CD8-positive, alpha-beta memory T cell (primary cell): ENCODE results near the gene SSR1. TPM values are rescaled to one million over a fixed set of nuclear protein-coding genes. Genes with fewer than 3 reads are reported as not detected.
"Not testable (repeated sequence)": the region's sequence is repeated elsewhere in the genome, so short reads cannot be mapped to it uniquely, and the experiment has no call there.

Experiments
- CTCF ChIA-PET: fragments of 350-600 bp; sonication (Branson Sonifier 250); formaldehyde crosslinking; loops from one replicate; lab custom pipeline; 2021; ENCODE audit warnings: antibody characterized with exemption; lab: Charles Lee
- POLR2A ChIA-PET: fragments of 350-600 bp; sonication (Branson Sonifier 250); formaldehyde crosslinking; loops from one replicate; lab custom pipeline; 2021; ENCODE audit warnings: antibody characterized with exemption; lab: Charles Lee
- DNase-seq, 5 donors: peaks; one replicate each; pipeline versions ENCODE4 v3.0.0 to v3.0.0-alpha.2; 2020 to 2022; ENCODE audit warnings: mixed read lengths in 1 of 5
- H3K27ac ChIP-seq: one replicate; pipeline ENCODE4 v1.7.0; 2013; ENCODE audit warnings: low read depth, mild to moderate bottlenecking, low read length, moderate library complexity
- H3K27me3 ChIP-seq: 2 replicates; pipeline ENCODE4 v1.7.0; 2013; ENCODE audit warnings: low read length, mild to moderate bottlenecking; ENCODE audit not compliant: insufficient read depth, poor library complexity, severe bottlenecking
- H3K36me3 ChIP-seq: 2 replicates; pipeline ENCODE4 v1.7.0; 2013; ENCODE audit warnings: mild to moderate bottlenecking, low read length, moderate library complexity; ENCODE audit not compliant: insufficient read depth
- H3K4me1 ChIP-seq: 2 replicates; pipeline ENCODE4 v1.7.0; 2013; ENCODE audit warnings: mild to moderate bottlenecking, low read length, moderate library complexity; ENCODE audit not compliant: insufficient read depth
- H3K4me3 ChIP-seq: 2 replicates; pipeline ENCODE4 v1.7.0; 2013; ENCODE audit warnings: mild to moderate bottlenecking, low read length
- H3K9me3 ChIP-seq: 2 replicates; pipeline ENCODE4 v1.7.0; 2013; ENCODE audit warnings: mild to moderate bottlenecking, low read length
- H3K27ac Mint-ChIP-seq, 8 donors: one replicate each; pipeline ENCODE4 v1.8.0; 2020 to 2021; ENCODE audit warnings: mixed read lengths in 8 of 8, mild to moderate bottlenecking in 6 of 8, inconsistent platforms in 3 of 8, moderate library complexity in 3 of 8
- H3K27me3 Mint-ChIP-seq, 2 donors: one replicate each; pipeline ENCODE4 v1.8.0; 2020 to 2021; ENCODE audit warnings: mixed read lengths in 2 of 2, mild to moderate bottlenecking in 1 of 2, moderate library complexity in 1 of 2
- H3K36me3 Mint-ChIP-seq, 3 donors: one replicate each; pipeline ENCODE4 v1.8.0; 2020 to 2021; ENCODE audit warnings: mixed read lengths in 3 of 3, inconsistent platforms in 1 of 3, mild to moderate bottlenecking in 1 of 3
- H3K4me1 Mint-ChIP-seq, 3 donors: one replicate each; pipeline ENCODE4 v1.8.0; 2020 to 2021; ENCODE audit warnings: mixed read lengths in 3 of 3, inconsistent platforms in 1 of 3, mild to moderate bottlenecking in 1 of 3
- H3K4me3 Mint-ChIP-seq, 7 donors: one replicate each; pipeline ENCODE4 v1.8.0; 2020 to 2021; ENCODE audit warnings: mixed read lengths in 7 of 7, mild to moderate bottlenecking in 6 of 7, moderate library complexity in 4 of 7, inconsistent platforms in 2 of 7
- H3K9me3 Mint-ChIP-seq, 5 donors: one replicate each; pipeline ENCODE4 v1.8.0; 2020 to 2022; ENCODE audit warnings: mixed read lengths in 5 of 5, mild to moderate bottlenecking in 3 of 5, moderate library complexity in 2 of 5, inconsistent platforms in 1 of 5
- polyA plus RNA-seq: library from polyadenylated mRNA; unstranded; fragments of 300-500 nt; fragmentation: Illumina TruSeq; gene quantifications from one replicate; pipeline ENCODE4 v1.2.3, GENCODE V29; 2021
- total RNA-seq, 2 experiments: library from RNA; stranded (reverse); gene quantifications; one replicate each; pipeline ENCODE4 v1.2.3, GENCODE V29; 2021

Gene SSR1
- total RNA-seq = 100 to 1,000 TPM; 153 to 165 TPM
- 178 TPM for polyA plus RNA-seq

GRCh38 chr6:7312616-7313504 is at the start of gene SSR1:
Gene SSR1 (minus strand): TSS chr6:7313199. CDS start chr6:7313120, 79 bp downstream.
- Histone ChIP-seq H3K4me1 (peaks cover 38% of the 10 kb centered on the region), H3K27ac (peak within 1 kb of the TSS; percentile 86), H3K4me3 (peak within 1 kb of the TSS; percentile 78), H3K9me3 (no peaks in the 10 kb centered on the region), H3K27me3 (no peaks in the 10 kb centered on the region), H3K36me3 (peaks cover 12% of the 10 kb centered on the region)
- peaks cover 47 to 63% (median 62%) of the 10 kb centered on the region in 3 donors for H3K4me1 Mint-ChIP-seq
- no peaks in the 10 kb centered on the region for H3K9me3 Mint-ChIP-seq
- H3K36me3 Mint-ChIP-seq = peaks cover 0 to 36% (median 12%) of the 10 kb centered on the region in 3 donors
- peaks cover 0 to 2% of the 10 kb centered on the region in 2 donors for H3K27me3 Mint-ChIP-seq
- ChIA-PET POLR2A (interaction anchor here (0.6 to 1.3 kb wide), 5 partner anchors 76 to 196 kb away, joined by 3 to 8 read pairs (median 3); partner anchors contain the start of genes CAGE1 and RIOK1), CTCF (no interaction called here)
- DNase-seq = peak; percentile 84 to 93 (median 90)
- H3K27ac Mint-ChIP-seq = peak within 1 kb of the TSS; percentile 83 to 98 (median 95)
- H3K4me3 Mint-ChIP-seq = peak within 1 kb of the TSS; percentile 87 to 98 (median 96)

- H3K9me3 ChIP-seq, H3K27ac Mint-ChIP-seq, H3K27me3 ChIP-seq, H3K27ac ChIP-seq, H3K4me3 Mint-ChIP-seq, CTCF ChIA-PET, H3K36me3 ChIP-seq, H3K36me3 Mint-ChIP-seq, POLR2A ChIA-PET, H3K9me3 Mint-ChIP-seq, H3K4me1 ChIP-seq, DNase-seq, H3K4me1 Mint-ChIP-seq, H3K4me3 ChIP-seq: not testable (repeated sequence)
- peaks cover 12 to 46% of the 10 kb centered on the region in 2 donors for H3K27me3 Mint-ChIP-seq
Measured at GRCh38 chr6:7351916-7352315, 38.9 kb upstream of the SSR1 start.

GRCh38 chr6:7350591-7350990 is 37.6 kb upstream of the SSR1 start:
- DNase-seq, POLR2A ChIA-PET, H3K27me3 ChIP-seq, H3K36me3 ChIP-seq, H3K4me3 Mint-ChIP-seq, H3K9me3 ChIP-seq, H3K36me3 Mint-ChIP-seq, H3K27ac Mint-ChIP-seq, CTCF ChIA-PET, H3K27ac ChIP-seq, H3K4me3 ChIP-seq, H3K4me1 ChIP-seq, H3K4me1 Mint-ChIP-seq, H3K9me3 Mint-ChIP-seq: not testable (repeated sequence)
- H3K27me3 Mint-ChIP-seq = peaks cover 10 to 46% of the 10 kb centered on the region in 2 donors

GRCh38 chr6:7347551-7347997 is 34.6 kb upstream of the SSR1 start:
- H3K27ac ChIP-seq, DNase-seq, H3K4me1 ChIP-seq, H3K4me3 ChIP-seq, H3K9me3 Mint-ChIP-seq, POLR2A ChIA-PET, H3K36me3 Mint-ChIP-seq, H3K27ac Mint-ChIP-seq, CTCF ChIA-PET, H3K4me3 Mint-ChIP-seq, H3K9me3 ChIP-seq, H3K4me1 Mint-ChIP-seq, H3K36me3 ChIP-seq, H3K27me3 ChIP-seq: not testable (repeated sequence)
- peaks cover 10 to 56% of the 10 kb centered on the region in 2 donors for H3K27me3 Mint-ChIP-seq

- H3K27me3 Mint-ChIP-seq = peaks cover 15 to 44% of the 10 kb centered on the region in 2 donors
- H3K4me3 ChIP-seq, POLR2A ChIA-PET, H3K4me1 Mint-ChIP-seq, H3K9me3 Mint-ChIP-seq, H3K4me3 Mint-ChIP-seq, H3K27ac ChIP-seq, H3K27ac Mint-ChIP-seq, H3K9me3 ChIP-seq, H3K36me3 ChIP-seq, H3K36me3 Mint-ChIP-seq, H3K4me1 ChIP-seq, H3K27me3 ChIP-seq: not testable (repeated sequence)
- DNase-seq = peak in 1 of 5 donors; percentile 3
- CTCF ChIA-PET = interaction anchor here (1.3 kb wide), 1 partner anchor 15 kb away, joined by 3 read pairs; no protein-coding TSS in a partner anchor
Measured at GRCh38 chr6:7344773-7345450, 31.9 kb upstream of the SSR1 start.

- H3K27ac Mint-ChIP-seq = no peak overlapping the region
- H3K9me3 ChIP-seq = no peaks in the 10 kb centered on the region
- no peak for DNase-seq
- no peaks in the 10 kb centered on the region for H3K27me3 ChIP-seq
- H3K36me3 ChIP-seq = no peaks in the 10 kb centered on the region
- peaks cover 0 to 2% (median 0%) of the 10 kb centered on the region in 3 donors for H3K4me1 Mint-ChIP-seq
- no peaks in the 10 kb centered on the region for H3K9me3 Mint-ChIP-seq
- H3K4me3 ChIP-seq = no peak overlapping the region
- no peaks in the 10 kb centered on the region for H3K4me1 ChIP-seq
- peaks cover 10 to 42% of the 10 kb centered on the region in 2 donors for H3K27me3 Mint-ChIP-seq
- no peak overlapping the region for H3K27ac ChIP-seq
- peak overlapping the region in 2 of 7 donors; percentile 48 to 57 for H3K4me3 Mint-ChIP-seq
- peaks cover 0 to 9% (median 3%) of the 10 kb centered on the region in 3 donors for H3K36me3 Mint-ChIP-seq
- POLR2A ChIA-PET = no interaction called here
- CTCF ChIA-PET = no interaction called here
Measured at GRCh38 chr6:7343546-7344475, 30.8 kb upstream of the SSR1 start.

GRCh38 chr6:7341989-7342742 is 29.2 kb upstream of the SSR1 start:
- CTCF ChIA-PET = interaction anchor here (1.7 kb wide), 1 partner anchor 10 kb away, joined by 4 read pairs; no protein-coding TSS in a partner anchor
- Mint-ChIP-seq H3K27me3 (peaks cover 8 to 31% of the 10 kb centered on the region in 2 donors), H3K36me3 (peaks cover 0 to 3% (median 0%) of the 10 kb centered on the region in 3 donors), H3K27ac (peak overlapping the region in 1 of 8 donors; percentile 34), H3K4me1 (peaks cover 0 to 2% (median 0%) of the 10 kb centered on the region in 3 donors), H3K9me3 (no peaks in the 10 kb centered on the region), H3K4me3 (no peak overlapping the region)
- POLR2A ChIA-PET = no interaction called here
- Histone ChIP-seq H3K4me3 (no peak overlapping the region), H3K9me3 (no peaks in the 10 kb centered on the region), H3K36me3 (no peaks in the 10 kb centered on the region), H3K27me3 (no peaks in the 10 kb centered on the region), H3K4me1 (no peaks in the 10 kb centered on the region), H3K27ac (no peak overlapping the region)
- no peak for DNase-seq
